Measurements from ENCODE around the gene A4GALT. TPM values are rescaled to one million over a fixed set of nuclear protein-coding genes. Genes with fewer than 3 reads are reported as not detected.

The A4GALT gene
- total RNA-seq, 1 donor, result 11.2 TPM

GRCh38 chr22:42648017-42648367 is 72.7 kb downstream of the A4GALT start:
- peak overlapping the region; percentile 93 for H3K4me3 ChIP-seq (ENCODE audit: low read depth, low read length)
- no peak for DNase-seq (ENCODE audit: low read depth)
- TF ChIP-seq CTCF (IDR thresholded peaks at IDR 0.05; ENCODE audit: insufficient read depth, low read depth, low read length), result no peak

GRCh38 chr22:42646569-42647525 is 73.8 kb downstream of the A4GALT start:
- DNase-seq (ENCODE audit: low read depth), result peak; percentile 59
- no peak for TF ChIP-seq CTCF (IDR thresholded peaks at IDR 0.05; ENCODE audit: insufficient read depth, low read depth, low read length)
- peak overlapping the region; percentile 12 for H3K4me3 ChIP-seq (ENCODE audit: low read depth, low read length)

GRCh38 chr22:42645938-42646568 is 74.6 kb downstream of the A4GALT start:
- no peak overlapping the region for H3K4me3 ChIP-seq (ENCODE audit: low read depth, low read length)
- DNase-seq (ENCODE audit: low read depth), result no peak
- TF ChIP-seq CTCF (IDR thresholded peaks at IDR 0.05; ENCODE audit: insufficient read depth, low read depth, low read length), result no peak

GRCh38 chr22:42645341-42645937 is 75.2 kb downstream of the A4GALT start:
- no peak for TF ChIP-seq CTCF (IDR thresholded peaks at IDR 0.05; ENCODE audit: insufficient read depth, low read depth, low read length)
- H3K4me3 ChIP-seq (ENCODE audit: low read depth, low read length), result no peak overlapping the region
- DNase-seq (ENCODE audit: low read depth), result no peak

GRCh38 chr22:42644422-42645340 is 76.0 kb downstream of the A4GALT start:
- peak; percentile 58 for DNase-seq (ENCODE audit: low read depth)

More at GRCh38 chr22:42644422-42645340, 76.0 kb downstream of the A4GALT start:
- H3K4me3 ChIP-seq (ENCODE audit: low read depth, low read length), result peak overlapping the region; percentile 13
- no peak for TF ChIP-seq CTCF (IDR thresholded peaks at IDR 0.05; ENCODE audit: insufficient read depth, low read depth, low read length)

All from fibroblast of villous mesenchyme (primary cell).